Stomach (tissue), 19 donors: ENCODE measurements around the gene METTL25. TPM values are rescaled to one million over a fixed set of nuclear protein-coding genes. Genes with fewer than 3 reads are reported as not detected.

Experiments used
- DNase-seq, 2 donors: peaks; one replicate each; pipeline versions ENCODE4 v3.0.0 to v3.0.0-alpha.2; 2013 to 2019
- H3K27ac ChIP-seq, 5 donors: fragments of 200-600 bp in 4 of 5; sonication (generic) in 4 of 5; one replicate each; pipeline ENCODE4 v1.5.1; 2013 to 2019; ENCODE audit warnings: mild to moderate bottlenecking in 1 of 5, moderate library complexity in 1 of 5
- H3K27me3 ChIP-seq, 3 donors: fragments of 200-600 bp; sonication (generic); one replicate each; pipeline ENCODE4 v1.5.1; 2017 to 2019; ENCODE audit warnings: mixed run types in 1 of 3
- H3K36me3 ChIP-seq, 4 donors: fragments of 200-600 bp; sonication (generic); 1 replicate in 3 of 4; 2 replicates in 1 of 4; pipeline ENCODE4 v1.5.1; 2016 to 2019
- H3K4me1 ChIP-seq, 4 donors: fragments of 200-600 bp; sonication (generic); one replicate each; pipeline ENCODE4 v1.5.1; 2016 to 2019
- H3K4me3 ChIP-seq, 4 donors: fragments of 200-600 bp; sonication (generic) in 3 of 4; one replicate each; pipeline ENCODE4 v1.5.1; 2016 to 2019; ENCODE audit warnings: mild to moderate bottlenecking in 1 of 4
- H3K9me3 ChIP-seq, 4 donors: fragments of 200-600 bp; sonication (generic); one replicate each; pipeline ENCODE4 v1.5.1; 2016 to 2019
- CTCF ChIP-seq, 7 experiments: fragments of 450-650 bp in 4 of 7; fragments of 200-600 bp in 3 of 7; sonication (generic) in 3 of 7; IDR thresholded peaks; one replicate each; pipeline ENCODE4 v1.5.1; 2016 to 2019; ENCODE audit warnings: antibody characterized with exemption in 7 of 7, control low read depth in 2 of 7, mild to moderate bottlenecking in 1 of 7
- EP300 ChIP-seq: sonication (generic); formaldehyde crosslinking; IDR thresholded peaks from one replicate; pipeline ENCODE4 v1.6.1; 2017; ENCODE audit warnings: antibody characterized with exemption
- POLR2A ChIP-seq, 4 donors: fragments of 450-650 bp; IDR thresholded peaks; one replicate each; pipeline ENCODE4 v1.6.1; 2016; ENCODE audit warnings: antibody characterized with exemption in 4 of 4, control low read depth in 2 of 4, mild to moderate bottlenecking in 1 of 4, moderate library complexity in 1 of 4
- POLR2AphosphoS5 ChIP-seq, 3 donors: sonication (generic); formaldehyde crosslinking; IDR thresholded peaks; one replicate each; pipeline ENCODE4 v1.6.1; 2016; ENCODE audit warnings: antibody characterized with exemption in 3 of 3
- WGBS, 5 donors: extraction: QIAGEN DNeasy Blood & Tissue Kit in 3 of 5; methylation state at CpG; one replicate each; pipeline versions ENCODE4 v1.1.5 to v1.1.7; 2013 to 2018; 5-methylcytosine and 5-hydroxymethylcytosine counted together
- intact Hi-C: fragments of 100-400 bp; cut with DNase I; formaldehyde crosslinking; loops from one replicate; pipeline ENCODE4 v1.15.1; 2023; ENCODE audit warnings: low total_unique reads
- long read RNA-seq, 10 donors: transcript quantifications; one replicate each; lab custom pipeline, GENCODE V29; 2026
- polyA plus RNA-seq, 3 donors: library from polyadenylated mRNA; stranded (reverse); fragments of 200-250 nt; gene quantifications; one replicate each; pipeline ENCODE4 v1.2.3, GENCODE V29; 2013
- total RNA-seq, 5 donors: library from RNA; depleted of rRNA; stranded (reverse); fragments of >200 nt; gene quantifications; one replicate each; pipeline versions ENCODE4 v1.1.0 to v1.2.3, GENCODE V29; 2014 to 2016
- donor health status: healthy with polysubstance abuse.
- donor health status: Bipolar disorder and iron deficiency.
- donor health status: healthy.

METTL25 gene
- total RNA-seq (10 to 100 TPM in 4 of 5 donors, 1 to 10 TPM in 1; 3.5 to 26.4 (median 12.2) TPM), polyA plus RNA-seq (1 to 10 TPM; 5.0 to 8.1 (median 6.9) TPM)
- long read RNA-seq, donor 1, partial matches to known transcripts, result 0 of 2 reads
- long read RNA-seq, donor 1, other reads (novel, unspliced or antisense), result 0 of 2 reads
- long read RNA-seq, donor 2, partial matches to known transcripts, result 0 of 1 reads
- long read RNA-seq, donor 2, other reads (novel, unspliced or antisense), result 0 of 1 reads
- long read RNA-seq, donor 3, partial matches to known transcripts, result 0 of 1 reads
- long read RNA-seq, donor 3, other reads (novel, unspliced or antisense), result 0 of 1 reads
- long read RNA-seq, donor 4, result 0 reads
- long read RNA-seq, donor 5, partial matches to known transcripts, result 6 of 7 reads
- long read RNA-seq, donor 5, other reads (novel, unspliced or antisense), result 0 of 7 reads
- long read RNA-seq, donor 6, partial matches to known transcripts, result 6 of 10 reads
- long read RNA-seq, donor 6, other reads (novel, unspliced or antisense), result 0 of 10 reads
- long read RNA-seq, donor 7, partial matches to known transcripts, result 0 of 2 reads
- long read RNA-seq, donor 7, other reads (novel, unspliced or antisense), result 0 of 2 reads
- long read RNA-seq, donor 8, partial matches to known transcripts, result 0 of 3 reads
- long read RNA-seq, donor 8, other reads (novel, unspliced or antisense), result 0 of 3 reads
- long read RNA-seq, donor 9, partial matches to known transcripts, result 0 of 1 reads
- long read RNA-seq, donor 9, other reads (novel, unspliced or antisense), result 0 of 1 reads
- long read RNA-seq, donor 10, partial matches to known transcripts, result 0 of 3 reads
- long read RNA-seq, donor 10, other reads (novel, unspliced or antisense), result 0 of 3 reads

- Histone ChIP-seq H3K4me3 (peak within 1 kb of the TSS; percentile 76 to 93 (median 88)), H3K27me3 (no peaks in the 10 kb centered on the region), H3K36me3 (peaks cover 13 to 34% (median 30%) of the 10 kb centered on the region in 4 donors), H3K9me3 (no peaks in the 10 kb centered on the region), H3K4me1 (peaks cover 34 to 66% (median 47%) of the 10 kb centered on the region in 4 donors), H3K27ac (peak within 1 kb of the TSS; percentile 93 to 98 (median 95))
- intact Hi-C loops, result no loop called here
- TF ChIP-seq POLR2AphosphoS5 (IDR thresholded peaks at IDR 0.05) (peak; percentile 86 to 97 (median 95)), EP300 (no peak), POLR2A (IDR thresholded peaks at IDR 0.05) (peak in 2 of 4 donors; percentile 18 to 44), CTCF (IDR thresholded peaks at IDR 0.05) (peak in 5 of 7 experiments; percentile 98 to 100 (median 99))
- WGBS, 5 donors, result 0 to 1% (median 0%) methylated on average over 60 to 61 of the region's 61 CpGs
- DNase-seq, result peak; percentile 97 to 99
Measured at GRCh38 chr12:82358200-82359114, at the start of gene METTL25, which contains the start of gene CCDC59. Gene METTL25 (plus strand): TSS chr12:82358529. CDS start chr12:82358566, 37 bp downstream. Gene CCDC59 (minus strand): TSS chr12:82358387. CDS start chr12:82358376, 11 bp downstream.

GRCh38 chr12:82314406-82314892 is 43.9 kb upstream of the METTL25 start:
- H3K36me3 ChIP-seq, result no peaks in the 10 kb centered on the region
- TF ChIP-seq POLR2AphosphoS5 (IDR thresholded peaks at IDR 0.05), result no peak
- no peak for TF ChIP-seq POLR2A (IDR thresholded peaks at IDR 0.05)
- no peak for TF ChIP-seq EP300
- no peak for TF ChIP-seq CTCF (IDR thresholded peaks at IDR 0.05)
- H3K9me3 ChIP-seq, result no peaks in the 10 kb centered on the region
- DNase-seq, result peak; percentile 53 to 68
- H3K27me3 ChIP-seq, result no peaks in the 10 kb centered on the region
- WGBS, 5 donors, result 15 to 51% (median 23%) methylated on average over 7 to 8 of the region's 8 CpGs
- no peak overlapping the region for H3K27ac ChIP-seq
- no peaks in the 10 kb centered on the region for H3K4me1 ChIP-seq
- intact Hi-C loops, result no loop called here
- H3K4me3 ChIP-seq, result peak overlapping the region in 1 of 4 donors; percentile 13

- Histone ChIP-seq H3K27ac (no peak overlapping the region), H3K4me1 (no peaks in the 10 kb centered on the region), H3K36me3 (no peaks in the 10 kb centered on the region), H3K9me3 (no peaks in the 10 kb centered on the region), H3K27me3 (no peaks in the 10 kb centered on the region), H3K4me3 (no peak overlapping the region)
- DNase-seq, result no peak
- 63 to 72% (median 69%) methylated on average over 1 of the region's 1 CpG for WGBS, 5 donors
- TF ChIP-seq POLR2AphosphoS5 (IDR thresholded peaks at IDR 0.05) (no peak), CTCF (IDR thresholded peaks at IDR 0.05) (no peak), EP300 (no peak), POLR2A (IDR thresholded peaks at IDR 0.05) (no peak)
- intact Hi-C loops, result no loop called here
Measured at GRCh38 chr12:82319276-82319675, 39.1 kb upstream of the METTL25 start.
